ENCODE data around the gene PDAP1. TPM values are rescaled to one million over a fixed set of nuclear protein-coding genes. Genes with fewer than 3 reads are reported as not detected.

The PDAP1 gene
- total RNA-seq, 4 donors from 2014 or later = 47.2 to 68.5 (median 48.3) TPM

- Histone ChIP-seq H3K27ac (no peak overlapping the region), H3K36me3 (peaks cover 100% of the 10 kb centered on the region), H3K27me3 (no peaks in the 10 kb centered on the region), H3K9me3 (no peaks in the 10 kb centered on the region), H3K4me3 (no peak overlapping the region), H3K4me1 (peaks cover 9% of the 10 kb centered on the region)
- no peak for DNase-seq (ENCODE audit: low spot score in 2 of 2)
- WGBS = 55% methylated on average over 2 of the region's 11 CpGs
- TF ChIP-seq EP300 (IDR thresholded peaks at IDR 0.05) (no peak), POLR2AphosphoS5 (IDR thresholded peaks at IDR 0.05) (no peak), POLR2A (IDR thresholded peaks at IDR 0.05) (no peak), CTCF (IDR thresholded peaks at IDR 0.05) (no peak)
These were observed 44.7 kb upstream of the PDAP1 start for GRCh38 chr7:99453105-99453504.

- H3K36me3 ChIP-seq = peaks cover 100% of the 10 kb centered on the region
- WGBS = 80% methylated on average over 8 of the region's 13 CpGs
- TF ChIP-seq CTCF (IDR thresholded peaks at IDR 0.05) = no peak
- no peak for TF ChIP-seq POLR2AphosphoS5 (IDR thresholded peaks at IDR 0.05)
- TF ChIP-seq EP300 (IDR thresholded peaks at IDR 0.05) = no peak
- TF ChIP-seq POLR2A (IDR thresholded peaks at IDR 0.05) = no peak
These were observed 44.1 kb upstream of the PDAP1 start for GRCh38 chr7:99452541-99452940.

GRCh38 chr7:99451936-99452335 is 43.5 kb upstream of the PDAP1 start:
- no peak for DNase-seq (ENCODE audit: low spot score in 2 of 2)
- Histone ChIP-seq H3K27me3 (no peaks in the 10 kb centered on the region), H3K9me3 (no peaks in the 10 kb centered on the region), H3K4me1 (peaks cover 9% of the 10 kb centered on the region), H3K36me3 (peaks cover 100% of the 10 kb centered on the region), H3K4me3 (no peak overlapping the region), H3K27ac (no peak overlapping the region)
- no CpG with 5 or more reads among the region's 8 CpGs for WGBS
- TF ChIP-seq EP300 (IDR thresholded peaks at IDR 0.05) (no peak), POLR2A (IDR thresholded peaks at IDR 0.05) (no peak), POLR2AphosphoS5 (IDR thresholded peaks at IDR 0.05) (no peak), CTCF (IDR thresholded peaks at IDR 0.05) (no peak)

More at GRCh38 chr7:99452541-99452940, 44.1 kb upstream of the PDAP1 start:
- Histone ChIP-seq H3K27ac (no peak overlapping the region), H3K4me1 (peaks cover 9% of the 10 kb centered on the region), H3K27me3 (no peaks in the 10 kb centered on the region), H3K4me3 (no peak overlapping the region), H3K9me3 (no peaks in the 10 kb centered on the region)
- no peak for DNase-seq (ENCODE audit: low spot score in 2 of 2)

- H3K36me3 ChIP-seq = peaks cover 97% of the 10 kb centered on the region
- WGBS = 94% methylated on average over 5 of the region's 5 CpGs
- TF ChIP-seq POLR2A (IDR thresholded peaks at IDR 0.05) (no peak), POLR2AphosphoS5 (IDR thresholded peaks at IDR 0.05) (no peak), EP300 (IDR thresholded peaks at IDR 0.05) (no peak), CTCF (IDR thresholded peaks at IDR 0.05) (no peak)
- DNase-seq (ENCODE audit: low spot score in 2 of 2) = no peak
- no peak overlapping the region for H3K4me3 ChIP-seq
- peaks cover 9% of the 10 kb centered on the region for H3K4me1 ChIP-seq
- no peaks in the 10 kb centered on the region for H3K27me3 ChIP-seq
- no peaks in the 10 kb centered on the region for H3K9me3 ChIP-seq
- no peak overlapping the region for H3K27ac ChIP-seq
These were observed 40.9 kb upstream of the PDAP1 start for GRCh38 chr7:99449326-99449725.

- no peak for TF ChIP-seq CTCF (IDR thresholded peaks at IDR 0.05)
- TF ChIP-seq POLR2A (IDR thresholded peaks at IDR 0.05) = no peak
- no peak for TF ChIP-seq POLR2AphosphoS5 (IDR thresholded peaks at IDR 0.05)
- TF ChIP-seq EP300 (IDR thresholded peaks at IDR 0.05) = no peak
- no peak for DNase-seq (ENCODE audit: low spot score in 2 of 2)
- 93% methylated on average over 3 of the region's 10 CpGs for WGBS
- peaks cover 96% of the 10 kb centered on the region for H3K36me3 ChIP-seq
- no peaks in the 10 kb centered on the region for H3K9me3 ChIP-seq
- H3K4me1 ChIP-seq = peaks cover 9% of the 10 kb centered on the region
- H3K27ac ChIP-seq = no peak overlapping the region
- H3K4me3 ChIP-seq = no peak overlapping the region
- no peaks in the 10 kb centered on the region for H3K27me3 ChIP-seq
These were observed 40.5 kb upstream of the PDAP1 start for GRCh38 chr7:99448855-99449254.
